HUES48 (cell line): Measurements from ENCODE around the gene YTHDC2.

ENCODE experiments used
- H3K27ac ChIP-seq: one replicate; pipeline ENCODE4 v1.7.0; 2013; ENCODE audit warnings: low read depth, low read length, inconsistent platforms
- H3K27me3 ChIP-seq: 2 replicates; pipeline ENCODE4 v1.6.1; 2013; ENCODE audit warnings: mild to moderate bottlenecking, low read length; ENCODE audit not compliant: control insufficient read depth, insufficient read depth
- H3K36me3 ChIP-seq: 2 replicates; pipeline ENCODE4 v1.6.1; 2013; ENCODE audit warnings: low read length; ENCODE audit not compliant: control insufficient read depth, insufficient read depth
- H3K4me1 ChIP-seq: 2 replicates; pipeline ENCODE4 v1.6.1; 2013; ENCODE audit warnings: mild to moderate bottlenecking, low read length; ENCODE audit not compliant: control insufficient read depth, insufficient read depth
- H3K4me3 ChIP-seq: 2 replicates; pipeline ENCODE4 v1.5.1; 2013; ENCODE audit warnings: mild to moderate bottlenecking, low read depth, low read length
- H3K9ac ChIP-seq: 2 replicates; pipeline ENCODE4 v1.6.1; 2013; ENCODE audit warnings: mild to moderate bottlenecking, low read depth, low read length, moderate library complexity
- H3K9me3 ChIP-seq: 2 replicates; pipeline ENCODE4 v1.6.1; 2013; ENCODE audit warnings: low read length; ENCODE audit not compliant: control insufficient read depth, insufficient read depth

Gene YTHDC2

GRCh38 chr5:113634957-113635356, 121.5 kb downstream of the YTHDC2 start:
- peaks cover 5% of the 10 kb centered on the region; the same call in 1 of the 2 replicates for H3K4me1 ChIP-seq
- no peaks in the 10 kb centered on the region for H3K27me3 ChIP-seq

GRCh38 chr5:113641715-113642114, 128.2 kb downstream of the YTHDC2 start:
- no peaks in the 10 kb centered on the region for H3K27me3 ChIP-seq

More at GRCh38 chr5:113634957-113635356, 121.5 kb downstream of the YTHDC2 start:
- no peak overlapping the region for H3K27ac ChIP-seq
- H3K4me3 ChIP-seq: no peak overlapping the region
- 0 out of 2 replicates have a peak, but pooled peaks cover 5% of the 10 kb centered on the region for H3K9me3 ChIP-seq
- no peaks in the 10 kb centered on the region for H3K36me3 ChIP-seq
- no peak overlapping the region for H3K9ac ChIP-seq

More at GRCh38 chr5:113641715-113642114, 128.2 kb downstream of the YTHDC2 start:
- Histone ChIP-seq H3K4me3 (no peak overlapping the region), H3K27ac (no peak overlapping the region), H3K9ac (no peak overlapping the region), H3K9me3 (peaks cover 5% of the 10 kb centered on the region; the same call in 1 of the 2 replicates), H3K36me3 (no peaks in the 10 kb centered on the region), H3K4me1 (no peaks in the 10 kb centered on the region)
